ENCODE measurements around the gene CMSS1.

The CMSS1 gene

DNA sequence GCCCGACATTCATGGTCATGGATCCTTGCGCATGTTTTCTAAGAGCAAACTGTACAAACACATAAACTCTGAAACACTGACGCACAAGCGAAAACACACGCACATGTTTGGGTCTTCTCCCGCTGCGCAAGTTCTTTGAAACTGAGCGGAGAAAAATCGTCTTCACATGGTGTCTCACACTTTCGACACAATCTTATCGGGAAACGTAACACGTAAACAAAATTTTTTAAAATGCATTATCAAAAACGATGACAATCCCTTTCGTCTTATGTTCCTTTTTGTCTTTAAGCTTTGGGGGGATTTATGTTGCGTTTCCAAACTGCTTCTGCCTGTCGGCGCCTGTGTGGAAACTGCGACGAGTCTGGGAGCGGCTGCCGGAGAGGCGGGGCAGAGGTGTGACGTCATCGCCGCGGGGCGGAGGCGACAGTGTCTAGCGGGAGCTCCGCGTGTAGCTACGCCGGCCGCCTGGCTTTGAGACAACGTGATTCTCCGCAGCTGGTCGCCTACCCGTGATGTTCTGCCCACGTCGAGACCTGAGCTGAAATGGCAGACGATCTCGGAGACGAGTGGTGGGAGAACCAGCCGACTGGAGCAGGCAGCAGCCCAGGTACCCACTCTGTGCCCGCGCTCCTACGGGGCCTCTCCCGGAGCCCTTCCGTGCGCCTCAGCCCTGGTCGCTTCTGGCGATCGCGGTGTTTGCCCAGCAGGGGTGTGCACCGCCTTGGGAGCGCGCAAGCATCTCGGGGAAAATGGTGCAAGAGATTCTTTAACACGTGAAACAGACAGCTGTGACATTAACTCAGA lies at the start of gene CMSS1:
TSS of gene CMSS1 (plus strand) at position 426 of the 804 bp plus-strand sequence.
- peak; percentile 88 for DNase-seq (ENCODE audit: low read depth)

DNA sequence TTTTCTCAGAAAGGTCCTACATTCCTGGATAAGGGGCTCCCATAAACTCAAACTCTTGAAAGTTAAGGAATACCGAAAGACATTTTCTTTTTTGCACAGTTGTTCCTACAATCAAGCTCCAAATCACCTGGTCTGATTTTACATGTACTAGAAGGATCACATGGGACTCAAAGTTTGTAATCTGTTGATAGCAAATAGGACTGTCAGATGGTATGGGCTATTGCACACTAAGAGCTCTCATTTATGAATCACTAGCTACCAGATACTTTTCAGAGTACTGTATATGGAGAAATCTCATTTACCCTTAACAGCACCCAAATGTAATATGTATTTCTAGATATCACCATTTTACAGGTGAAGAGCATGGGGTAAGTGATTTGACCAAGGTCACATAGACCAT lies 49.5 kb upstream of the CMSS1 start:
- DNase-seq (ENCODE audit: low read depth): peak; percentile 60

DNA sequence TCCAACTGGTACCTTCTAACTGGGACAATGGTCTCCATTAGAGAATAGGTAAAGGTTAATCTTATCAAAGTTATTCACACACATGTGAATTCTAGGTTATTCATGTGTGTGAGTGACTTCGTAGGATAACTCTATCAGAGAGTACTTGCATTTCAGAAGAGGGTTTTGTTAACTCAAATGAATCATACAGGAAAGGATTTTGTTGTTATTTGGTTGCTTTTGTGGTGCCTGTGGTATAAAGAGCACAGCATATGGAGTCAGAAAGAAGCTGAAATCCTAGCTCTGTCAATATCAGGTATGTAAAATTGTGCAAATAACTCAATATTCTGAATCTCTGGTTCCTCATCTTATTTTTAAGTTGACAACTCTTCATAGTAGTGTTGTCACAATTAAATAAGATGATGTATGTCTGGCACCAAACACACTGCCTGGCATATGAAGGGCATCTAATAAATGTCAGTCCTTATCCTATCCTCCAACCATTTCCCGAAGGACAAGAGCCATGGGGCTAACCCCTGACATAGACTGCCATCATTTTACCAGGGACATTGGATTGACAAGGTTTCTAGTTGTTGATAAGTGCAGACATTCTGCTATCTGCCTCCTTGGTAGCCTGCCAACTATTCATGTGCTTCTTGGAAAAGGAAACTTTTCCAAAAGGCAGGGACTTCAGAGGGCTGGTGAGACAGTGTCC lies 48.7 kb upstream of the CMSS1 start:
- DNase-seq (ENCODE audit: low read depth): no peak

DNA sequence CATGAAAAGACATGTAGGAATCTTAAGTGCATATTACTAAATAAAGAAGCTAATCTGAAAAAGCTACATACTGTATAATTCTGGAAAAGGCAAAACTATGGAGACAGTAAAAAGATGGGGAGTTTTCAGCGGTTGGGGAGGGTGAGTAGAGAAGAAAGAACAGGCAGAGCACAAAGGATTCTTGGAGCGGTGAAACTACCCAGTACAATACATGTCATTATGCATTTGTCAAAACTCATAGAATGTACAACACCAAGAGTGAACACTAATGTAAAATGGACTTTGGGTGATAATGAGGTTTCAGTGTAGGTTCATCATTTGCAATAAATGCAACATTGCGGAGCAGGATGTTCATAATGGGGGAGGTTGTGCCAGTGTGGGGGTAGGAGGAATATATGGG lies 45.5 kb upstream of the CMSS1 start:
- DNase-seq (ENCODE audit: low read depth): no peak

DNA sequence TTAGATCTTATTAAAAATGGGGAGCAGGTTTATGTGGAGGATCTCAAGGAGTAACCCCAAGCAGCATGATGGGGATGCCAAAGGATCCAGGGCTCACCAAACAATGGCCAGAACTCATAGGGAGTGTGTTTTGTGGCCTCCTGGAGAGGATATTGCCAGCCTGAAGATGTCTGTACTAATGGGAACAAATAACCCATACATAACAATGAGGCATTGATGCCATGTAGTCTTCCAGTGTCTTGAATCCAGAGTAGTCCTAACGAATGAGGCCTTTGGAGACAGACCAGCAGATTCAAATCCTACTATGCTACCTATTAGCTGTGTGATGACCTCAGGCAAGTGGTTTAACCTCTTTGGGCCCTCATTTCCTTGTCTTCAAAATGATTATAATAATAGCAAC lies 45.0 kb upstream of the CMSS1 start:
- no peak for DNase-seq (ENCODE audit: low read depth)

DNA sequence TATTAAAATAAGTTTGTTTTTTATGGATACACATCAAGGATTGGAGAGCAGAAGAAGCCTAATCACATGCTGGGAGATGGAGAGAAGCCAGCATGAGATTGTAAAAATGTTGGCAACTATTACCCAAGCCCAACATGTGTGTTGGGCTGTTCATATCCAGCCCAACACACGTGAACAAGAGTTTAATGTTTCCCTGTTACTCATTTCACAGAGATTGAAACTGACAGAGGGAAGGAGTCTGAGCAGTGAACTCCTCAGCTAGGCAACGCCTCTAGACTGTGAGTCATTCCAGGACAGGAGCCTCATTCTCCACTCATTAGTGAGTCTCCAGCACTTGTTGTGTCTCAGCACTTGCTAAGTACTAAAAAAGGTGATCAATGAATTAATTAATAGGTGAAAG lies 43.2 kb upstream of the CMSS1 start:
- peak; percentile 85 for DNase-seq (ENCODE audit: low read depth)

DNA sequence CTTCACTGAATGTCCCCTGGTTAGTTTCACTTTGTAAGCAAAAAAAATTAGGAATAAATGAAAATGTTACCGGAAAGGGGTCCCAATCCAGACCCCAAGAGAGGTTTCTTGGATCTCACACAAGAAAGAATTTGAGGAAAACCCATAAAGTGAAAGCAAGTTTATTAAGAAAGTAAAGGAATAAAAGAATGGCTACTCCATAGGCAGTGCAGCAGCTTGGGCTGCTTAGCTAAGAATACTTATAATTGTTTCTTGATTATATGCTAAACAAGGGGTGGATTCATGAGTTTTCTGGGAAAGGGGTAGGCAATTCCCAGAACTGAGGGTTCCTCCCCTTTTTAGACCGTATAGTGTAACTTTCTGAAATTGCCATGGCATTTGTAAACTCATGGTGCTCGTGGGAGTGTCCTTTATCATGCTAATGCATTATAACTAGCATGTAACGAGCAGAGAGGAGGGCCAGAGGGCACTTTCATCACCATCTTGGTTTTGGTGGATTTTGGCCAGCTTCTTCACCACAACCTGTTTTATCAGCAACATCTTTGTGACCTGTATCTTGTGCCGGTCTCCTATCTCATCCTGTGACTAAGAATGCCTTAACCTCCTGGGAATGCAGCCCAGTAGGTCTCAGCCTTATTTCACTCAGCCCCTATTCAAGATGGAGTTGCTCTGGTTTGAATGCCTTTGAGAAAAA lies 41.0 kb upstream of the CMSS1 start:
- DNase-seq (ENCODE audit: low read depth): peak; percentile 74

DNA sequence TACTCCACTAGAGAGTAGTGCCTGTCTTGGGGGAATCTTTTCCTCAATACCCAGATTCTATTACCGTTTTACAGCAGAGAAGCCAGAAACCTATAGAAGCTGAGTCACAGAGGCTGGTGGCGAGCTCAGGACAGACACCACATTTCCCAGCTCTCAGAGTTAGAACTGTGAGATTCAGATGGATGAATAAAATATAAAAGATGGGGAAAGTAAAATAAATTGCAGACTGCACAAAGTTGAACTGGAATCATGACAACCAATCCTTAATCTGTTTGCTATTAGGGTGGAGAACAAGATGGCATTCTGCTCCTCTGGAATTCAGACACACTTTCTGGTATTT lies 40.5 kb upstream of the CMSS1 start:
- no peak for DNase-seq (ENCODE audit: low read depth)

DNA sequence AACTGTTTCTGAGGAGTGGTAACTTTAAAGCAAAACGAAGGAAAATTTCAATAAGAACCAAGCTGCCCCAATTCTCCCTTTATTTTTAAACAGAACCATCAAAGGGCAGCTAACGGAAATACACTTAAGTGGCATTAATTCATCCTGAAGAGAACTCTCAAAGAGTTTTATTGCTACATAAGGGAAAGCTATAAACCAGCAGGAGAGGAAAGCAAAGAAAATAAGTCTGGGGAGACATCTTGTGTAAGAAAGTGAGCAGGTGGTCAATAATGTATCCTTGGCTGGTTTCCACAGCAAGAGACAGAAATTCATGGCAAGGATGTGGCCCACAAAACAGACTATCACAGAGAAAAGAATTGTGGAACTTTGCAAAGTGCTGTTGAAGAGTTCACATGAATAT lies 40.0 kb upstream of the CMSS1 start:
- no peak for DNase-seq (ENCODE audit: low read depth)

DNA sequence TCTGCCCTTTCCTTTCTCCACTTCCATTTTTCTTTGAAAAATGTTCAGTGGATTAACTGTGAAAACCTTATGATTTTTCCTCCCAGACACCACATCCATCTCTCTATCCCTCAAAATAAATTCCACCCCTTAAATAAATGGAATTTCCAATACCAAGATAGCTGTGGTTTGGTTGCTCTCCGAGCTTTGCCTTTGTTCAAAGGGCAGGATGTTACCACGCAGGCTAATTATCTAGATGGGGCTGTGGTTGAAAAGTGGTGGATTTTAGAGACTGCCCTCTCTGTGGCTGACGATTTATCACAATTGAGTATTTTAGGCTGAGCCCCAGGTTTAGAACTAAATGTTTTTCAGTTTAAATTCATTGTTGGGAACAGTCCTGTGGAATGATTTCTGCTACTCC lies 36.9 kb upstream of the CMSS1 start:
- peak; percentile 81 for DNase-seq (ENCODE audit: low read depth)

DNA sequence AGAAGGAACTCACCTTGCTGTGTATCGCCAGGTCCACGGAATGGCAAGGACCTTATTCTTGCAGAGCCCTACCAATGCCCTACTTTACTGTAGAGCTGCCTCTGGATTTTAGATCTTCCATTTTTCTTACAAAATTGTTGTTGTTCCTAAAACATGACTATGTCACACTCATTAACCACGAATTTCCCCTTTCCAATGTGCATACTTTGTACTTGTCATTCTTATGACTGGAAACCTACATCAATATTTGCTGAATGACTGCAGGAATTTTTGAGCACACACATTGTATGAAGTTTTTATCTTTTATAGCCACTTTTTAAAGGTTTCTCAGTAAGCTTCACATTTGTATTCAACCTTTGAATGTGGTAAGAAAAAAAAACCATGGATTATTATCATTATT lies 35.9 kb upstream of the CMSS1 start:
- DNase-seq (ENCODE audit: low read depth): peak; percentile 20

DNA sequence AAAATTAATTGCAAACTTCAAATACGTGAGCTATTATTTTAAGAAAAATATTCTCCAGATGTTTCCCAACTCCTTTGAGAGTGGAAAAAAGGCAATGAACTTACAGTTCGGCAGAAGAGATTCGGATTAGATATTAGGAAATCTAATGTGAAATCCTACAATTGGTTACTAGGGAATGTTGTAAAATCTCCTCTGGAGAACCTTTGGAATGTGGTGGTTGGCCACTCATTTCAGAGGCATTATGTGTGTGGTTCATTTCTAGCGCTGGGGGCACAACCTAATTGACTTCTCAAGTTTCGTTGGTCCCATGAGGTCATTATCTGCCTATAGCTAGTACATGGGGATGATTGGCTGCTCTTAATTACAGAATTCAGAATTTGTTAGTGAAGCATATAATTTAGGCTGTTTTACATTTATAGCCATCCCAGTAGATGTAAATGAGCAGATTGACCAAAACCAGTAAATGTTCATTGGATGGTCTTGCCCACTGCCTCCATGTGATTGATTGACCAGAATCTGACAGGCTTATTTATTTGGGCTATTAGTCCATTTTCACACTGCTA lies 34.6 kb upstream of the CMSS1 start:
- peak; percentile 95 for DNase-seq (ENCODE audit: low read depth)

DNA sequence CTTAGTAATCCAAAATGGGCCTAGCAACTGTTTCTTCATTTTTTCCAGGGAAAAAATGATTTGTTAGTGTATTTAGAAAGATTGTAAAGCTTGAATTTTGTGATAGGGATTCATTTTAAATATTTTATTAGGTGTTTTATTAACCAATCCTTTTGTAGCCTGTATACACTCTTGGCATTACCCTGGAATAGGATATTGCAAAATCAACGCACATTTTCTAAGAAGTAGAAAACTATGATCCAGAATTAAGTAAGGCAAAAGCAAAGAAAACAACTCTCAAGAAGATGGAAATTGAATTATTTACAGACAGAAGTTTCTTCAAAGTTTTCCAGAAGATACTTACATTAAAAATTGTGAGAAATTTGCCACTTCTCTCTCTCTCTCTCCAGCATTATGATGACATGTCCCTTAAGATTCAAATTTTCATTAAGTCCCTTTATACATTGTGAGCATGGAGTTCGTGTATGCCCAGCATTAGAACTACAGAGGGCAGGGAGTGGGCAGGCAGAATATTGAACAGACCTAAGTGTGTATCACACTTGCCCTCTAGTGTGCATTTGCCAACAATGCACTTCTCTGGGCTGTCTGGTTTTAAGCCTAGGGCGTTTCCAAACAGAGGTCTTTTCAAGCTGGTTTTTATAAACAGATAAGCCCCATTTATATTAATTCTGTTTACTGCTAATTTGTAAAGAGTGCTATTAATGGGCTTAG lies 28.5 kb upstream of the CMSS1 start:
- peak; percentile 71 for DNase-seq (ENCODE audit: low read depth)

DNA sequence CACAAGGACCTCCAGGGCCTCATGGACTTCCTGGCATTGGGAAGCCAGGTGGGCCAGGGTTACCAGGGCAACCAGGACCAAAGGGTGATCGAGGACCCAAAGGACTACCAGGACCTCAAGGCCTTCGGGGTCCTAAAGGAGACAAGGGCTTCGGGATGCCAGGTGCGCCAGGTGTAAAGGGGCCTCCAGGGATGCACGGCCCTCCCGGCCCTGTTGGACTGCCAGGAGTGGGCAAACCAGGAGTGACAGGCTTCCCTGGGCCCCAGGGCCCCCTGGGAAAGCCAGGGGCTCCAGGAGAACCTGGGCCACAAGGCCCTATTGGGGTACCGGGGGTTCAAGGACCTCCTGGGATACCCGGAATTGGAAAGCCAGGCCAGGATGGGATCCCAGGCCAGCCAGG lies 23.2 kb upstream of the CMSS1 start:
- DNase-seq (ENCODE audit: low read depth): no peak

DNA sequence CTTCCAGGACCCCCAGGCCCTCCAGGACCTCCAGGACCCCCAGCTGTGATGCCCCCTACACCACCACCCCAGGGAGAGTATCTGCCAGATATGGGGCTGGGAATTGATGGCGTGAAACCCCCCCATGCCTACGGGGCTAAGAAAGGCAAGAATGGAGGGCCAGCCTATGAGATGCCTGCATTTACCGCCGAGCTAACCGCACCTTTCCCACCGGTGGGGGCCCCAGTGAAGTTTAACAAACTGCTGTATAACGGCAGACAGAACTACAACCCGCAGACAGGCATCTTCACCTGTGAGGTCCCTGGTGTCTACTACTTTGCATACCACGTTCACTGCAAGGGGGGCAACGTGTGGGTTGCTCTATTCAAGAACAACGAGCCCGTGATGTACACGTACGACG lies 22.1 kb upstream of the CMSS1 start:
- DNase-seq (ENCODE audit: low read depth): no peak

DNA sequence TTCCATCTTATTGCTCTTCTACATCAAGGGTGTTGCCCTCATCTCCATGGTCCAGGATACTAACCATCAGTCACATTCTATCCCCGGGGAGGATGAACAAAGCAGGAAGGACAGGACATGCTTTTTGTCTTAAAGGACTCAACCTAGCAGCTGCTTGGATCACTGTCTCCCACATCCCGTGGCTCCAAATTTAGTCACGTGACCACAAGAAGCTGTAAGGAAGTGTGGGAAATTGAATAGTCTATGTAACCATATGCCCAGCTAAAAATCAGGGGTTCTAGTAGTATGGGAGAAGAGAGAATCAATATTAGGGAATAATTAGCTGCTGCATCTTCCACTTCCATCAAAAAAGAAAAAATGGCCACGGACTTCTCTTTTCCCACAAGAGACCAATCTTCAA lies 18.2 kb upstream of the CMSS1 start:
- no peak for DNase-seq (ENCODE audit: low read depth)

DNA sequence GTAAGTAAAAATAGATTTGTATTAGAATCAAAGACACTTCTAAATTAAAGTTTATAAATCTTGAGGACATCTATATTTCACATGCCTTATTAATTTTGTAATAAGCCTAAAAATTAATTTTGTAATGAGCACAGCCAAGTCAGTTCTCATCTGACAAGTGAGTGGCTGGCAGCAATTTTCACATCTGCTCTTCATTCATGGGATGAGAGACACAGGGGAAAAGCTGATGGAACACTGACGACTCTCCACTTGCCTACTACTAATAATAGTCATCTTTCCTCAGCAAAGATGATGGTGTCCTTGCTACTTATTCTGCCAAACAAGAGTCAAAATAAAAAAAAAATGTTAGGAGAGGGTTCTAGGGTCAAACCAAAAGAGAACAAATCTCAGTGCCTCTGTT lies 14.4 kb upstream of the CMSS1 start:
- no peak for DNase-seq (ENCODE audit: low read depth)

DNA sequence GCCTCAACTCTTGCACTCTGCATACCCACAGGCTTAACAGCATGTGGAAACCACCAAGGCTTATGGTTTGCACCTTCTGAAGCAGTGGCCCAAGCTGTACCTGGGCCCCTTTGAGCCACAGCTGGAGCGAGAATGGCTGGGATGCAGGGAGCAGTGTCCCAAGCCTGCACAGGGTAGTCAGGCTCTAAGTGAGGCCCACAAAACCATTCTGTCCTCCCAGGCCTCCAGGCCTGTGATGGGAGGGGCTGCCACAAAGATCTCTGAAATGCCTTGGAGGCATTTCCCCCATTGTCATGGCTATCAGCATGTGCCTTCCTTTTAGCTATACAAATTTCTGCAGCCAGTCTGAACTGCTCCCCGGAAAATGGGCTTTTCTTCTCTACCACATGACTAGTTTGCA lies 12.5 kb upstream of the CMSS1 start:
- no peak for DNase-seq (ENCODE audit: low read depth)

DNA sequence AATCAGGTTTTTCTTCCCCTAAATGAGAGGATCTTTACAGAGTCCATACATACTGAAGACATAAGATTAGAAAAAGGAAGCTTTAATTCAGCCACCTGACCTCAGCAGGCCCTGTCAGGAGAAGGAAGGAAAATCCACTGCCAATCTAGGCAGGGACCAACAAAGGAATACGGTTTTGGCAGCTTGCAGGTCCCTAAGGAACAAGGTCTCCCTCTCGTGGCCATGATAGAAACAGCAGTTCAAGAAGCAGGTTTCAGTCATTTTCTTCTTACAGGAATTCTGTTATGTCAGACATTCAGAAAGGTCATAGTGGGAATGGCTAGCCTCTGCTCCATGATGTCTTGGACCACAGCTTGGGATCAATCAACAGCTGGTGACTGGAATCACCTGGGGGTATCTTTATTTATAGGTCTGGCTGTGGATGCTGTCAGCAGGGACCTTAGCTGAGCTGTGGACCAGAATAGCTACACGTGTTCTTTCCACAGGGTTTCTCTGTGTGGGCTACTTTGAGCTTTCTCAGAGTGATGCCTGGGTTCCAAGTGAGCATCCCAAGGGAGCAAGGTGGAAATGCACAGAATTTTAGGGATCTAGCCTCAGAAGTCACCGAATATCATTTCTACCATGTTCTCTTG lies 9.4 kb upstream of the CMSS1 start:
- DNase-seq (ENCODE audit: low read depth): peak; percentile 80

DNA sequence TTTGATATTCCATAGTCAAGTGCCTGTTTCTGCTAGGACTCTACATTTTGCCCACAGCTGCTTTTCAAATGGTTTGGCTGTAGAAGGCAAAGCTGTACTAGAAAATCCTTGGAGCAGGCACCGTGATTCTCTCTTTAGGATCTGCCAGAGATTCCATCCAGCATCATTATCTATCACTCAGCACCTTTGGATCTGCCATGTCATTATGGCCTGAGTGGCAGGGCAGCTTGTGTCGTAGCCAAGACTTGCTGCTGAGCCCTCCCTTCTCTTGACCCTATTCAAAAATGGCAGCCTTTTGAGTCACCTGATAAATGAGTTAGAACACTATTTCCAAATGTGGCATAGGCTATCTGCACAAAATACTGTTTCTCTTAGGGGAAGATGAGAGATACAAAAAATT lies 8.1 kb upstream of the CMSS1 start:
- no peak for DNase-seq (ENCODE audit: low read depth)

DNA sequence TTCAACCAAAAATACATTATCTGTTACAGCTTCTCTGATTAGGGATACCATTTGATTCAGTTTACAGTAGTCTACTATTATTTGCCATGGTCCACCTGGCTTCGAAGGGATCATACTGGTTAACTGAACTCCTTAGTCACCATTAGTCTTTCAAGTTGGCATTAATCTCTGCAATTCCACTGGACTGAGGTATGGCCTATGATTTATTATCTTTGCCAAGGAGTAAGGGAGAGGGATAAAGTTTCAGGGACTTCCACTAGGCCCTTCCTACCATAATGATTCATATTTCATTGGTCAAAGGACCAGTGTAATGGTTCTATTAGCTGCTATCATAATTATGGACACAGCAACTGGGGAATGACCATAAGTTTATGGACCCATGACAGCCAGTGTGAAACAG lies 7.3 kb upstream of the CMSS1 start:
- DNase-seq (ENCODE audit: low read depth): no peak

DNA sequence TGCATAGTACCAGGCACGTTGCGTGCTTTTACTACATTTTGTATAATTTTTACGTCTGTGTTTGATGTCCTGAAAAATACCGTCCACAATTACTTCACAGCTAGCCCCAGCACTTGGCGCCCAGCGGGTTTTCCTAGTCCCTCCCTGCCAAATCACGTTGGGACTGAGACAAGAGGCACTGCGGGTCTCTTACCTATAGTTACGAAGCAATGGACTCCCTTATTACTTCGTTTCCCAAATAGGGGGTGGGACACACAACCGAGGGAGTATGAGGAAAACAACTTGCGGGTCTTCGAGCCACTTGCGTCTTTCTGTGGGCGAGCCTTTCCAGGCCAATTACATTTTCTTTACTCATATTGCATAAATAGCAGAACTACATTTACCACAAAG lies 620 bp upstream of the CMSS1 start:
- no peak for DNase-seq (ENCODE audit: low read depth)

Data from amniotic epithelial cell (primary cell).